ENCODE results near the gene PAQR6. TPM values are rescaled to one million over a fixed set of nuclear protein-coding genes. Genes with fewer than 3 reads are reported as not detected.

The PAQR6 gene
- total RNA-seq, 1 experiment from 2014 or later = 7.2 TPM

- Histone ChIP-seq H4K20me1 (ENCODE audit: low read length) (peaks cover 23% of the 10 kb centered on the region), H2AFZ (ENCODE audit: low read length) (no peak overlapping the region), H3K9ac (ENCODE audit: low read length) (peak overlapping the region; percentile 34; the same call in 1 of the 2 replicates), H3K27ac (ENCODE audit: low read length) (no peak overlapping the region), H3K4me2 (ENCODE audit: low read length) (peak overlapping the region; percentile 95), H3K9me3 (ENCODE audit: low read length) (no peaks in the 10 kb centered on the region), H3K4me1 (ENCODE audit: insufficient read depth, low read length) (peaks cover 32% of the 10 kb centered on the region), H3K79me2 (ENCODE audit: low read length) (peaks cover 53% of the 10 kb centered on the region), H3K9me2 (replicated peaks; ENCODE audit: low read length) (no peaks in the 10 kb centered on the region), H3K4me3 (ENCODE audit: low read length) (peak overlapping the region; percentile 86), H3K27me3 (ENCODE audit: low read length) (no peaks in the 10 kb centered on the region), H3F3A (ENCODE audit: low read length, unreplicated experiment) (no peaks in the 10 kb centered on the region), H3K36me3 (ENCODE audit: low read depth, low read length) (peaks cover 3% of the 10 kb centered on the region)
- intact Hi-C loops (cut with micrococcal nuclease) = no loop called here
- TF ChIP-seq CTCF (conservative IDR thresholded peaks at IDR 0.05; ENCODE audit: low read depth, low read length) (no peak), EZH2 (IDR thresholded peaks at IDR 0.05; ENCODE audit: low read length, unreplicated experiment) (no peak), EZH2phosphoT487 (IDR thresholded peaks at IDR 0.05; ENCODE audit: borderline replicate concordance, low read length) (no peak)
- ChIA-PET CTCF (no interaction called here), POLR2A (ENCODE audit: unreplicated experiment) (interaction anchor here (0.6 kb wide), 1 partner anchor 37 kb away, joined by 4 read pairs; no protein-coding TSS in a partner anchor)
- ATAC-seq (no peak), DNase-seq (no peak)
- no TSS peak for BruUV-seq (replicated peaks)
These were observed 36.9 kb upstream of the PAQR6 start for GRCh38 chr1:156284757-156285156.

- peaks cover 29% of the 10 kb centered on the region for H4K20me1 ChIP-seq (ENCODE audit: low read length)
- DNase-seq (peak; percentile 86), ATAC-seq (no peak)
- ChIA-PET CTCF (no interaction called here), POLR2A (ENCODE audit: unreplicated experiment) (no interaction called here)
- peaks cover 9% of the 10 kb centered on the region for H3K36me3 ChIP-seq (ENCODE audit: low read depth, low read length)
- H3F3A ChIP-seq (ENCODE audit: low read length, unreplicated experiment) = no peaks in the 10 kb centered on the region
- H3K4me2 ChIP-seq (ENCODE audit: low read length) = peak within 1 kb of the TSS; percentile 95
- peaks cover 32% of the 10 kb centered on the region for H3K4me1 ChIP-seq (ENCODE audit: insufficient read depth, low read length)
- peak within 1 kb of the TSS; percentile 76 for H3K27ac ChIP-seq (ENCODE audit: low read length)
- BruUV-seq (replicated peaks) = no TSS peak
- H3K4me3 ChIP-seq (ENCODE audit: low read length) = peak within 1 kb of the TSS; percentile 86
- no peaks in the 10 kb centered on the region for H3K9me2 ChIP-seq (replicated peaks; ENCODE audit: low read length)
- TF ChIP-seq EZH2 (IDR thresholded peaks at IDR 0.05; ENCODE audit: low read length, unreplicated experiment) (no peak), EZH2phosphoT487 (IDR thresholded peaks at IDR 0.05; ENCODE audit: borderline replicate concordance, low read length) (no peak), CTCF (conservative IDR thresholded peaks at IDR 0.05; ENCODE audit: low read depth, low read length) (no peak)
- H3K9me3 ChIP-seq (ENCODE audit: low read length) = no peaks in the 10 kb centered on the region
- no peaks in the 10 kb centered on the region for H3K27me3 ChIP-seq (ENCODE audit: low read length)
- peaks cover 59% of the 10 kb centered on the region for H3K79me2 ChIP-seq (ENCODE audit: low read length)
- intact Hi-C loops (cut with micrococcal nuclease) = no loop called here
- H2AFZ ChIP-seq (ENCODE audit: low read length) = peak within 1 kb of the TSS; percentile 89
- H3K9ac ChIP-seq (ENCODE audit: low read length) = peak within 1 kb of the TSS; percentile 98
These were observed 36.3 kb upstream of the PAQR6 start, which contains the start of gene TMEM79 for GRCh38 chr1:156284112-156284511. Gene TMEM79, plus strand, starts transcription at chr1:156284325. Its CDS starts 902 bp downstream, at chr1:156285227.

- BruUV-seq (replicated peaks) = no TSS peak
- Histone ChIP-seq H3K36me3 (ENCODE audit: low read depth, low read length) (peaks cover 15% of the 10 kb centered on the region), H3K27ac (ENCODE audit: low read length) (peak overlapping the region; percentile 76), H3K79me2 (ENCODE audit: low read length) (peaks cover 65% of the 10 kb centered on the region), H3K4me3 (ENCODE audit: low read length) (peak overlapping the region; percentile 86), H3K9me2 (replicated peaks; ENCODE audit: low read length) (no peaks in the 10 kb centered on the region), H3K9me3 (ENCODE audit: low read length) (no peaks in the 10 kb centered on the region), H3K4me2 (ENCODE audit: low read length) (peak overlapping the region; percentile 95), H3K27me3 (ENCODE audit: low read length) (no peaks in the 10 kb centered on the region), H4K20me1 (ENCODE audit: low read length) (peaks cover 35% of the 10 kb centered on the region), H2AFZ (ENCODE audit: low read length) (peak overlapping the region; percentile 89), H3K4me1 (ENCODE audit: insufficient read depth, low read length) (peaks cover 32% of the 10 kb centered on the region), H3F3A (ENCODE audit: low read length, unreplicated experiment) (no peaks in the 10 kb centered on the region), H3K9ac (ENCODE audit: low read length) (peak overlapping the region; percentile 98)
- CTCF ChIA-PET = interaction anchor here (0.7 kb wide), 1 partner anchor 36 kb away, joined by 3 read pairs; no protein-coding TSS in a partner anchor
- ATAC-seq (no peak), DNase-seq (no peak)
- intact Hi-C loops (cut with micrococcal nuclease) = no loop called here
- POLR2A ChIA-PET (ENCODE audit: unreplicated experiment) = no interaction called here
- TF ChIP-seq EZH2 (IDR thresholded peaks at IDR 0.05; ENCODE audit: low read length, unreplicated experiment) = no peak
- no peak for TF ChIP-seq EZH2phosphoT487 (IDR thresholded peaks at IDR 0.05; ENCODE audit: borderline replicate concordance, low read length)
- TF ChIP-seq CTCF (conservative IDR thresholded peaks at IDR 0.05; ENCODE audit: low read depth, low read length) = no peak
These were observed 35.7 kb upstream of the PAQR6 start for GRCh38 chr1:156283521-156283920.

Data from PC-3 (cell line).